Ascending aorta (tissue), 2 donors: Measurements from ENCODE around the gene PAX3. TPM values are rescaled to one million over a fixed set of nuclear protein-coding genes. Genes with fewer than 3 reads are reported as not detected.

Experiments used
- DNase-seq, 2 donors: peaks; one replicate each; pipeline ENCODE4 v3.0.0-alpha.2; 2019; ENCODE audit warnings: low spot score in 2 of 2
- H3K27ac ChIP-seq, 2 donors: fragments of 200-600 bp; sonication (generic); one replicate each; pipeline ENCODE4 v1.5.1; 2016 to 2017; ENCODE audit warnings: mild to moderate bottlenecking in 1 of 2
- H3K27me3 ChIP-seq: fragments of 200-600 bp; sonication (generic); one replicate; pipeline ENCODE4 v1.5.1; 2017
- H3K36me3 ChIP-seq, 2 donors: fragments of 200-600 bp; sonication (generic); one replicate each; pipeline ENCODE4 v1.5.1; 2016
- H3K4me1 ChIP-seq, 2 donors: fragments of 200-600 bp; sonication (generic); one replicate each; pipeline ENCODE4 v1.5.1; 2016 to 2017; ENCODE audit warnings: mild to moderate bottlenecking in 1 of 2
- H3K4me3 ChIP-seq, 2 donors: fragments of 200-600 bp; sonication (generic); one replicate each; pipeline ENCODE4 v1.5.1; 2016 to 2017; ENCODE audit warnings: mild to moderate bottlenecking in 1 of 2
- H3K9me3 ChIP-seq, 2 donors: fragments of 200-600 bp; sonication (generic); one replicate each; pipeline ENCODE4 v1.5.1; 2016
- intact Hi-C: fragments of 100-400 bp; cut with DNase I; formaldehyde crosslinking; loops from one replicate; pipeline ENCODE4 v1.15.1; 2023
- total RNA-seq: library from RNA; depleted of rRNA; stranded (reverse); fragments of >200 nt; gene quantifications from one replicate; pipeline ENCODE4 v1.1.0, GENCODE V29; 2016
- TF ChIP-seq, protein P1 (sequence below), 3 experiments: fragments of 200-600 bp in 2 of 3; fragments of 450-650 bp in 1 of 3; sonication (generic) in 2 of 3; IDR thresholded peaks; one replicate each; pipeline ENCODE4 v1.5.1; 2016 to 2019; ENCODE audit warnings: antibody characterized with exemption in 3 of 3, mild to moderate bottlenecking in 1 of 3, moderate library complexity in 1 of 3

Gene PAX3
- total RNA-seq, 1 donor from 2014 or later: not detected

DNA sequence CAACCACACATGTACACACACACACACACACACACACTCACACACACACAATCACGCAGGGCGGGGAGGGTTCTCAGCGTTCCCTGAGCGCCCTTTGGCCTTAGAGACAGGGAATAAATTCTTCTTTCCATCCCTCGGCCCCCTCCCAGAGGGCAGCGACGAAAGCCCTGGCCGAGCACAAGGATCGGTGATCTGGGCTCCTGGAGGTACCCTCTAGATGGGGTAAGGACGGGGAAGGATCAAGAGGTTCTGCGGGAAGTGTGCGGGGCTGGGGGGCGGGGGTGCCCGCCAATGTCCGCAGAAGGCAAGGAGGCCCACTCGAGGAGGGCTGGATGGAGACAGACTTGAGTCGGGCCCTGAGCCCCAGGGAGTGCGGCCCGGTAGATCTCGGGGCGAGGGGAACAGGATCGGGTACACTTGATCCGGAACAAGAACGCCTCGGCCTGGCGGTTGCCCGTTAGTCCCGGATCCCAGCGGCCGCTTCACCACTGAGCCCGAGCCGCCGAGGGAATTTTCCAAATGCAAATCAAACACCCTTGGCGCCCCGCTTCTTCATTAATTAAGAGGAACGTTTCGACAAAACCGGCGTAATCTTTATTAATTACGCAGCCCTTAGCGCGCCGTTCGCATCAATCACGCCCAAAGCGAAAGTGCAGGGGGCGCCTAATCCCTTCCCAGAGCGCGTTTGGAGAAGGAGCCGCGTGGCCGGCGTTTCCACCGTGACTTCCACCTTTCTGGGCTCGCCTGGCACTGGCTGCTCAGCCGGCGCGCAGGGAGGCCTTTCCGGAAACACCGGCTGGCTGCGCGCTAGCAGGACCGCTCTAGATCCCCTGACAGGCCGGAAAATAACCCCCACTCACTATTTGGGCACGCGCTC lies 7.0 kb upstream of the PAX3 start:
- intact Hi-C loops: no loop called here
- Histone ChIP-seq H3K4me3 (peak overlapping the region; percentile 49 to 58), H3K9me3 (no peaks in the 10 kb centered on the region), H3K27me3 (peaks cover 51% of the 10 kb centered on the region), H3K4me1 (peaks cover 0 to 13% of the 10 kb centered on the region in 2 donors), H3K27ac (no peak overlapping the region), H3K36me3 (no peaks in the 10 kb centered on the region)
- no peak for DNase-seq
- TF ChIP-seq, protein P1, sequence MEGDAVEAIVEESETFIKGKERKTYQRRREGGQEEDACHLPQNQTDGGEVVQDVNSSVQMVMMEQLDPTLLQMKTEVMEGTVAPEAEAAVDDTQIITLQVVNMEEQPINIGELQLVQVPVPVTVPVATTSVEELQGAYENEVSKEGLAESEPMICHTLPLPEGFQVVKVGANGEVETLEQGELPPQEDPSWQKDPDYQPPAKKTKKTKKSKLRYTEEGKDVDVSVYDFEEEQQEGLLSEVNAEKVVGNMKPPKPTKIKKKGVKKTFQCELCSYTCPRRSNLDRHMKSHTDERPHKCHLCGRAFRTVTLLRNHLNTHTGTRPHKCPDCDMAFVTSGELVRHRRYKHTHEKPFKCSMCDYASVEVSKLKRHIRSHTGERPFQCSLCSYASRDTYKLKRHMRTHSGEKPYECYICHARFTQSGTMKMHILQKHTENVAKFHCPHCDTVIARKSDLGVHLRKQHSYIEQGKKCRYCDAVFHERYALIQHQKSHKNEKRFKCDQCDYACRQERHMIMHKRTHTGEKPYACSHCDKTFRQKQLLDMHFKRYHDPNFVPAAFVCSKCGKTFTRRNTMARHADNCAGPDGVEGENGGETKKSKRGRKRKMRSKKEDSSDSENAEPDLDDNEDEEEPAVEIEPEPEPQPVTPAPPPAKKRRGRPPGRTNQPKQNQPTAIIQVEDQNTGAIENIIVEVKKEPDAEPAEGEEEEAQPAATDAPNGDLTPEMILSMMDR (IDR thresholded peaks at IDR 0.05): no peak

DNA sequence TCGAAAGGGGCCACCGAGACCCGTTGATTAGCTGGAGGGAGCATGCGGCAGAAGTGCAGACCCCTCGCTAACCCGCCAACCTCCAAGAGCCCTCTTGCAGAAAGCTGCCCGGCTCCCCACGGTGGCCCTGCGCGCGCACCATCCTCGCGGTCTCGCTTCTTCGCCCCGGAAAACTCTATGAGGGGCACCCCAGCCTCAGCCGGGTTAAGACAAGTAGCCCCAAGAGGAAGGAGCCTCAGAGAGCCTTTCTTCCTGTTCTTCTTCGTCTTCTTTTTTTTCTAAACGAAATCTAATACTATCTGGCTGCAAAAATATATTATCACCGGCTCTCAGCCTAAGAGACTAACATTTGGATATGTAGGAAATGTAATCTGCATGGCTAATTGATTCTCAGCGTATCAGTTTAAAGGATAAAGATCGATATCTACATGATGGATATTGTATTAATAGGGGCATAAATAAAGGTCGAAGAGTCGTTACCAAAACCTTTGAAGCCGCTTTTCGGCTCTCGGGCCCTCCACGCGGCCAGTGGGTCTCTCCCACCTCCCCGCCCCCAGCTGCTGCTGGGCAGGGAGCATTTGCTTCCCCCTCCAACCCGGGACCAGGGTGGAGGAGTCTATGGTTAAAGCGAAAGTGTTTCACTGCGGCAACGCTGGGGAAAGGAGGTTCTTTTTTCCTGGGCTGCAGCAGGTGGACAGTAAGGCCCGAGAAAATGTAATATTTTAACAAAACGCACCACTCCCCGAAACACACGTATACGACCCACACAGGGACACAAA lies 6.1 kb upstream of the PAX3 start:
- H3K27ac ChIP-seq: no peak overlapping the region
- TF ChIP-seq, protein P1 (IDR thresholded peaks at IDR 0.05): no peak
- intact Hi-C loops: no loop called here
- no peak for DNase-seq
- H3K4me1 ChIP-seq: peaks cover 0 to 13% of the 10 kb centered on the region in 2 donors
- peaks cover 58% of the 10 kb centered on the region for H3K27me3 ChIP-seq
- no peaks in the 10 kb centered on the region for H3K36me3 ChIP-seq
- peak overlapping the region; percentile 49 to 58 for H3K4me3 ChIP-seq
- H3K9me3 ChIP-seq: no peaks in the 10 kb centered on the region

DNA sequence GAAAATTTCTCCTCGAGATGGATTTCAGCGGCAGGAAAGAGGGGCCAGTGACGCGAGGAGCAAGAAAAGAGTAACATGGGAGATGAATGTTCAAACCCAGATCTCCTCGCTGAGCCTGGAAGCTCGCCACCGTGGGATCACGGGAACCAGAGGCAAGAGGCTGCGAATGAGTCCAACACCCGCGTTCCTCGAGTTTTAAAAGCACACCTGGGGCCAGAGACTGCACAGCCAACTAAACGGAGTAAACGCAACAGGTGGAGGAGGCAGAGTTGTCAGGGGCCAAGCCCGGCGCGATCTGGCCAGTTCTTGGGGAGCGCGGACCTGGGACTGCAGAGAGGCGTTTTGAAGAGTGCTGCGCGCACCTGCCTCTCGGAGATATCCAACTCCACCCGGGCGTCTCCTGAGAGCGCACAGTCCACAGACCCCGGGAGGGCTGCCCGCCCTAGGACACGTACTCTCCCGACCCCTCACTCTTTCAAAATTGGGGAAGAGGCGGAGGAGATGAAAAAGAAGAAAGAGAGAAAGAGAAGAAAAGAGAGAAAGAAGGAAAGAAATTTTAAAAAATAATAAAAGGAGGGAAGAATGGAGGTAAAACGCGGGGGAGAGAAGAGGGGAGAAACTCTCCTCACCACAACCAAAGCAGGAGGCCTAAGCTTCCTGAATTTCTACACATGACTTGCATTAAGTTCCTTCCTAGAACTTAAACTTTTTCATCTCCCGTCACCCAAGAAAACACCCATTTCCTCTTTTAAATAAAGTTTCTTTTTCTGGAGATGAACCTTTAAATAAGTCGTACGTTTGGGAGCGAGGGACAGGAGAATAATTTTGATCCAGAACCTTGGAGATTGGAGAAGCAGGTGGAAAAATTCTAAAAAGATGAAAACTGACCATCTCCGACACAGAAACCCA lies 5.3 kb upstream of the PAX3 start:
- no peak for DNase-seq
- H3K4me1 ChIP-seq: peaks cover 0 to 13% of the 10 kb centered on the region in 2 donors
- intact Hi-C loops: no loop called here
- TF ChIP-seq, protein P1 (IDR thresholded peaks at IDR 0.05): no peak
- H3K4me3 ChIP-seq: peak overlapping the region; percentile 49 to 58
- no peak overlapping the region for H3K27ac ChIP-seq
- no peaks in the 10 kb centered on the region for H3K9me3 ChIP-seq
- H3K27me3 ChIP-seq: peaks cover 58% of the 10 kb centered on the region
- H3K36me3 ChIP-seq: no peaks in the 10 kb centered on the region

DNA sequence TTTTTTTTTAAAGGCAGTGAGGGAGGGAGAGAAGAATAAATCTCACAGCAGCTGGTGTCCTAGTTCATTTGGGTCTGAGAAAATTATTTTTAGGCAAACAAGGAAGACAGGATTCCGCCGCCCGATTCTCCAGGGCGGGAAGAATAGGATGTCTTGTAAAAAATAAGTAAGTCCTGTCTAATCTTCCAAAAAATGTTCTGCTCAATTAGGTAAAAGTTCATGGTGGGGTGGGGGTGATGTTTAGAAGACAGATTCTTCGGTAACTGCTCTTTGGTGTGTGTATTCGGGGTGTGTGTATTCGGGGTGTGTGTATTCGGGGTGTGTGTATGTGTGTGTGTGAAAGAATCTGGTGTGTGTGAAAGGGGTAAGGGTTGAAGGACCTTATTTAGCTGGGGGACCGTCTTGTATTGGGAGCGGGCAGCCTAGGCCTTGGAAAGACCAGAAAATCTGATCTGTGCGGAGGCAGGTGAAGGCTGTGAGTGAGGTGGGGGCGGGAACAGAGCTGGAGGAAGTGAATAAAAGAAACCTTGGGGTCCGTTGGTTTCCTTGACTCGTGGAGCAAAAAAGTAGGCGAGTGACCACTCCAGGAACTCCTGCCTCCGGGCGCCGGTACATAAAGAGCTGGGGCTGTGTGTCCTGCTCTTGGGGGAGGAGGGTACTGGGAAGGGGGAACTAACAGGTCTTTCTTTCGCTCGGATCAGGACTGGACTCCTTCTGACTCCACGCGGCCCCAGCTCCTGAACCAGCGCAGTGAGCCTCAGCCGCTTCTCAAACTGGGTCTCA lies 4.4 kb upstream of the PAX3 start:
- no peak overlapping the region for H3K27ac ChIP-seq
- no peak for DNase-seq
- intact Hi-C loops: no loop called here
- no peaks in the 10 kb centered on the region for H3K36me3 ChIP-seq
- H3K4me3 ChIP-seq: no peak overlapping the region
- H3K4me1 ChIP-seq: peaks cover 5 to 18% of the 10 kb centered on the region in 2 donors
- peaks cover 63% of the 10 kb centered on the region for H3K27me3 ChIP-seq
- TF ChIP-seq, protein P1 (IDR thresholded peaks at IDR 0.05): no peak
- no peaks in the 10 kb centered on the region for H3K9me3 ChIP-seq
